GM19193 (cell line): ENCODE results near the gene C19orf47.

Experiments
- POLR2A ChIP-seq: IDR thresholded peaks from 4 replicates; pipeline ENCODE4 v1.6.1; 2011; ENCODE audit not compliant: insufficient read depth, insufficient read length; ENCODE audit errors: extremely low read depth

C19orf47 gene

GRCh38 chr19:40277356-40278059 is 70.7 kb downstream of the C19orf47 start:
- TF ChIP-seq POLR2A = no peak

- TF ChIP-seq POLR2A = no peak
Measured at GRCh38 chr19:40274585-40275544, 73.3 kb downstream of the C19orf47 start.

- TF ChIP-seq POLR2A = no peak
Measured at GRCh38 chr19:40273469-40274360, 74.5 kb downstream of the C19orf47 start.

- TF ChIP-seq POLR2A = no peak
Measured at GRCh38 chr19:40272261-40272660, 75.9 kb downstream of the C19orf47 start.

DNA sequence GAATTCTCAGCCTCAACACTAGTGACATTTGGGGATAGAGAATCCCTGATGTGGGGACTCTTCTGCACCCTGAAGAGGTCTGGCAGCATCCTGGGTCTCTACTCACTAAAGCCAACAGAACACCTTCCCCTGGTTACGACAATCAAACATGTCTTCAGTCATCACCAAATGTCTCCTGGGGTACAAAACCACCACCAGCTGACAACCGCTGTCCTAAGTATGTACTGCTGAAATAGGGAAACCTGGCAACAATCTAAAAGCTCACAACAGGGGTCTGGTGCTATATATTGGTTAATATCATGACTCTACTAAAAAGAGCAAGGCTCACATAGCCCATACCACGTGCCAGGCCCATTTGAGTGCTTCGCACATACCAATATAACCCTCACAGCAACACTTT is 76.5 kb downstream of the C19orf47 start:
- no peak for TF ChIP-seq POLR2A

DNA sequence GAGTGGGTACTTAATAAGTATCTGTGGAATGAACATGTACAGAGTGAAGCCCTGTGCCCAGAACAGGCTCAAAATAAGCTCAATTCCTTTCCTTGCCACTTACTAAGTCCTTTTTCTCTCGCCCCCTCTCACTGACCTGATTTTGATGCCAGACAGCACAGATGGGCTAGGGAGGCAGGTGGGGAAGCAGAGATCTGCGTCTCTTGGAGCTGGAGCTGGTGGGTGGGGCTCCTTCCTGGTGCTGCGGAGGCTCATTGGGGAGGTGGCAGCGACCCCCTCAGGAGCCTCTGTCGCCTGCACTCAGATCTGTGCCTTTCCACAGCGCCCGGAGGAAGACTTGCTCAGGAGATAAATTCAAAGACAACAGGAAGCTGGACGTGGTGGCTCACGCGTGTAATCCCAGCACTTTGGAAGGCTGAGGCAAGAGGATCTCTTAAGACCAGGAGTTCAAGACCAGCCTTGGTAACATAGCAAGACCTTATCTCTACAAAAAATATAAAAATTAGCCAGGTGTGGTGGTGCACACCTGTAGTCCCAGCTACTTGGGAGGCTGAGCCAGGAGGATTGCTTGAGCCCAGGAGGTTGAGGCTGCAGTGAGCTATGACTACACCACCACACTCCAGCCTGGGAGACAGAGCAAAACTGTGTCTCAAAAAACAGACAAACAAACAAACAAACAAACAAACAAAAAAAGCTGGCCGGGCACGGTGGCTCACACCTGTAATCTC is 77.7 kb downstream of the C19orf47 start:
- no peak for TF ChIP-seq POLR2A
